PC-3 (cell line): ENCODE data around the gene PCSK9.

Experiments
- EZH2 ChIP-seq: fragments of 300-600 bp; sonication (generic); IDR thresholded peaks from one replicate; pipeline ENCODE4 v1.6.1; 2017; ENCODE audit warnings: antibody characterized with exemption, mild to moderate bottlenecking, low read length; ENCODE audit not compliant: unreplicated experiment
- EZH2phosphoT487 ChIP-seq: fragments of 300-600 bp; sonication (generic); IDR thresholded peaks from 2 replicates; pipeline ENCODE4 v1.6.1; 2018; ENCODE audit warnings: mild to moderate bottlenecking, antibody characterized with exemption, low read length, borderline replicate concordance
- TF ChIP-seq, protein P1 (sequence below): fragments of 300-600 bp; sonication (generic); conservative IDR thresholded peaks from 2 replicates; pipeline ENCODE4 v1.5.1; 2017; ENCODE audit warnings: antibody characterized with exemption, low read depth, mild to moderate bottlenecking, low read length

DNA sequence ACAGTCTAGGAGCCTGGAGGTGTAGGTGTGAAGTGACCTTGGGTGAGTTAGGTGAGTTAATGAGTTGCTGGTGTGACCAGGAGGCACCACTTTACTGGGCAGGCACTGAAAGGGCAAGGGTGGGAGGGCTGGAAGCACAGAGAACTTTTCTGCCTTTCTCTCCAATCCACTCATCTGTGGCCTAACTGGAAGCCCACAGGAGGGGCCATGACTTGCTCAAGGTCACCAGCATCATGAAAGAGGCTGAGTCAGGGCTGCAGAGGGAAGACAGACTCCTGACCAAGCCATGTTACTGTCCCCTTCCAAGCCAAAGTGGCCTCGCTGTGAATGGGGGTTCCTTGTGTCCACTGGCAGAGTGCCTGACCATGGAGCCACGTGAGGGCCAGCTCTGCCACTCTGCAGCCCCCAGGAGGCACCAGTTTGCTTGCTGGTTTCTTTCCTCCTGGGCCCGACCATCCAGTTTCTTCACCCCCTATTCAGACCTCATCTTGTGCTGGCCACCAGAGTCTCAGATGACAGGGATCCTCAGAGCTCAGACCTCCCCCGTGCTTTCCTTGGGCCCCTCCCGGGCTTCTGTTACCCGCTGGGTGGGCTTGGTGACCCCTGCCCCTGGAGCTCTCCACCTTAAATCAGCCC lies 44.9 kb upstream of the PCSK9 start:
- TF ChIP-seq, protein P1, sequence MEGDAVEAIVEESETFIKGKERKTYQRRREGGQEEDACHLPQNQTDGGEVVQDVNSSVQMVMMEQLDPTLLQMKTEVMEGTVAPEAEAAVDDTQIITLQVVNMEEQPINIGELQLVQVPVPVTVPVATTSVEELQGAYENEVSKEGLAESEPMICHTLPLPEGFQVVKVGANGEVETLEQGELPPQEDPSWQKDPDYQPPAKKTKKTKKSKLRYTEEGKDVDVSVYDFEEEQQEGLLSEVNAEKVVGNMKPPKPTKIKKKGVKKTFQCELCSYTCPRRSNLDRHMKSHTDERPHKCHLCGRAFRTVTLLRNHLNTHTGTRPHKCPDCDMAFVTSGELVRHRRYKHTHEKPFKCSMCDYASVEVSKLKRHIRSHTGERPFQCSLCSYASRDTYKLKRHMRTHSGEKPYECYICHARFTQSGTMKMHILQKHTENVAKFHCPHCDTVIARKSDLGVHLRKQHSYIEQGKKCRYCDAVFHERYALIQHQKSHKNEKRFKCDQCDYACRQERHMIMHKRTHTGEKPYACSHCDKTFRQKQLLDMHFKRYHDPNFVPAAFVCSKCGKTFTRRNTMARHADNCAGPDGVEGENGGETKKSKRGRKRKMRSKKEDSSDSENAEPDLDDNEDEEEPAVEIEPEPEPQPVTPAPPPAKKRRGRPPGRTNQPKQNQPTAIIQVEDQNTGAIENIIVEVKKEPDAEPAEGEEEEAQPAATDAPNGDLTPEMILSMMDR, result no peak
- no peak for TF ChIP-seq EZH2phosphoT487
- no peak for TF ChIP-seq EZH2
